Measurements from ENCODE around the gene PHF10. TPM values are rescaled to one million over a fixed set of nuclear protein-coding genes. Genes with fewer than 3 reads are reported as not detected.

The PHF10 gene
- total and polyA plus RNA-seq, 8 donors: 33.5 to 122 (median 106) TPM

GRCh38 chr6:169723200-169723909 lies 945 bp downstream of the PHF10 start:
- Histone ChIP-seq H3K27me3 (peaks cover 0 to 6% of the 10 kb centered on the region in 2 donors), H3K4me3 (peak overlapping the region; percentile 52 to 64), H3K9me3 (no peaks in the 10 kb centered on the region), H3K36me3 (no peaks in the 10 kb centered on the region), H3K27ac (peak overlapping the region; percentile 84 to 86), H3K4me1 (peaks cover 4 to 36% of the 10 kb centered on the region in 2 donors)
- ATAC-seq (peak; percentile 58), DNase-seq (peak; percentile 73 to 91 (median 79))
- TF ChIP-seq CTCF (IDR thresholded peaks at IDR 0.05): no peak
- intact Hi-C loops (cut with DNase I): no loop called here

GRCh38 chr6:169722362-169723199 lies 1.7 kb downstream of the PHF10 start:
- DNase-seq (peak in 3 of 4 donors; percentile 51 to 82 (median 58)), ATAC-seq (peak; percentile 71)
- no peak for TF ChIP-seq CTCF (IDR thresholded peaks at IDR 0.05)
- Histone ChIP-seq H3K27me3 (peaks cover 0 to 6% of the 10 kb centered on the region in 2 donors), H3K4me3 (peak overlapping the region; percentile 52 to 64), H3K27ac (peak overlapping the region; percentile 84 to 86), H3K36me3 (no peaks in the 10 kb centered on the region), H3K4me1 (peaks cover 4 to 36% of the 10 kb centered on the region in 2 donors), H3K9me3 (no peaks in the 10 kb centered on the region)
- intact Hi-C loops (cut with DNase I): no loop called here

GRCh38 chr6:169720207-169720855 lies 4.0 kb downstream of the PHF10 start:
- DNase-seq (no peak), ATAC-seq (no peak)
- Histone ChIP-seq H3K4me1 (peaks cover 4 to 30% of the 10 kb centered on the region in 2 donors), H3K4me3 (no peak overlapping the region), H3K27me3 (peaks cover 0 to 6% of the 10 kb centered on the region in 2 donors), H3K9me3 (no peaks in the 10 kb centered on the region), H3K27ac (no peak overlapping the region), H3K36me3 (peaks cover 0 to 11% of the 10 kb centered on the region in 2 donors)
- intact Hi-C loops (cut with DNase I): no loop called here
- TF ChIP-seq CTCF (IDR thresholded peaks at IDR 0.05): no peak

- intact Hi-C loops (cut with DNase I): no loop called here
- ATAC-seq: no peak
- no peak for TF ChIP-seq CTCF (IDR thresholded peaks at IDR 0.05)
- Histone ChIP-seq H3K27ac (no peak overlapping the region), H3K4me1 (peaks cover 4 to 22% of the 10 kb centered on the region in 2 donors), H3K36me3 (peaks cover 0 to 23% of the 10 kb centered on the region in 2 donors), H3K27me3 (no peaks in the 10 kb centered on the region), H3K4me3 (no peak overlapping the region), H3K9me3 (no peaks in the 10 kb centered on the region)
- DNase-seq: no peak
These were observed 5.2 kb downstream of the PHF10 start for GRCh38 chr6:169719117-169719516.

Data from left lung (tissue), 10 donors.